Natural killer cell (primary cell): ENCODE results near the gene PNRC1. TPM values are rescaled to one million over a fixed set of nuclear protein-coding genes. Genes with fewer than 3 reads are reported as not detected.
"Not testable (repeated sequence)": the region's sequence is repeated elsewhere in the genome, so short reads cannot be mapped to it uniquely, and the experiment has no call there.

Experiments used
- ATAC-seq, 3 donors: fragments of 150-1000 bp in 2 of 3; fragments of 200-7000 bp in 1 of 3; cut with Tn5 transposase; 1 replicate in 1 of 3; 2 replicates in 2 of 3; pipeline ENCODE4 v1.10.0; 2021; ENCODE audit warnings: mild to moderate bottlenecking in 2 of 3, moderate library complexity in 2 of 3
- DNase-seq, 2 donors: peaks; one replicate each; pipeline versions ENCODE4 v3.0.0 to v3.0.0-alpha.2; 2013 to 2021; ENCODE audit warnings: mixed read lengths in 1 of 2
- H3K27ac ChIP-seq: one replicate; pipeline ENCODE4 v1.5.1; 2013; ENCODE audit warnings: mild to moderate bottlenecking, low read length
- H3K27me3 ChIP-seq: one replicate; pipeline ENCODE4 v1.6.1; 2013; ENCODE audit warnings: low read length; ENCODE audit not compliant: control insufficient read depth, insufficient read depth
- H3K36me3 ChIP-seq: one replicate; pipeline ENCODE4 v1.6.1; 2013; ENCODE audit warnings: low read length; ENCODE audit not compliant: control insufficient read depth, insufficient read depth
- H3K4me1 ChIP-seq: one replicate; pipeline ENCODE4 v1.6.1; 2013; ENCODE audit warnings: low read length; ENCODE audit not compliant: control insufficient read depth, insufficient read depth
- H3K4me3 ChIP-seq: one replicate; pipeline ENCODE4 v1.5.1; 2013; ENCODE audit warnings: low read length
- H3K9me3 ChIP-seq: one replicate; pipeline ENCODE4 v1.6.1; 2013; ENCODE audit warnings: low read length; ENCODE audit not compliant: control insufficient read depth, insufficient read depth
- H3K27ac Mint-ChIP-seq, 2 donors: one replicate each; pipeline ENCODE4 v1.8.0; 2022; ENCODE audit warnings: mild to moderate bottlenecking in 2 of 2, mixed read lengths in 2 of 2, moderate library complexity in 1 of 2
- H3K27me3 Mint-ChIP-seq, 2 donors: one replicate each; pipeline ENCODE4 v1.8.0; 2022; ENCODE audit warnings: low read depth in 2 of 2, mixed read lengths in 2 of 2
- H3K36me3 Mint-ChIP-seq: one replicate; pipeline ENCODE4 v1.8.0; 2022; ENCODE audit warnings: mixed read lengths
- H3K4me1 Mint-ChIP-seq, 2 donors: one replicate each; pipeline ENCODE4 v1.8.0; 2022; ENCODE audit warnings: mixed read lengths in 2 of 2
- H3K4me3 Mint-ChIP-seq: one replicate; pipeline ENCODE4 v1.8.0; 2022; ENCODE audit warnings: mild to moderate bottlenecking, moderate library complexity, mixed read lengths
- H3K9me3 Mint-ChIP-seq, 2 donors: one replicate each; pipeline ENCODE4 v1.8.0; 2022; ENCODE audit warnings: mixed read lengths in 2 of 2
- WGBS: methylation state at CpG from one replicate; pipeline ENCODE4 v1.1.7; 2013; ENCODE audit warnings: missing lambda C conversion rate; ENCODE audit not compliant: insufficient coverage; 5-methylcytosine and 5-hydroxymethylcytosine counted together
- intact Hi-C: fragments of 100-400 bp; cut with micrococcal nuclease; formaldehyde crosslinking; loops from one replicate; pipeline ENCODE4 v1.14.2; 2022
- total RNA-seq, 4 donors: library from RNA; stranded (reverse); fragments of 120-200 nt in 1 of 4; gene quantifications; one replicate each; pipeline versions ENCODE4 v1.2.3 to v1.2.4, GENCODE V29; 2013 to 2022
- TF ChIP-seq, protein P1 (sequence below): fragments of 200-600 bp; IDR thresholded peaks from one replicate; pipeline ENCODE4 v1.8.0; 2022; ENCODE audit warnings: antibody characterized with exemption

PNRC1 gene
- total RNA-seq, 3 donors from 2014 or later (not counting 1 experiment from before 2014, with no cell fraction given), result 695 to 970 (median 712) TPM

- peaks cover 14% of the 10 kb centered on the region for H3K36me3 Mint-ChIP-seq
- Histone ChIP-seq H3K27ac (no peak overlapping the region), H3K9me3 (peaks cover 14% of the 10 kb centered on the region), H3K36me3 (no peaks in the 10 kb centered on the region), H3K4me3 (no peak overlapping the region), H3K4me1 (peaks cover 3% of the 10 kb centered on the region), H3K27me3 (no peaks in the 10 kb centered on the region)
- intact Hi-C loops, result no loop called here
- H3K4me3 Mint-ChIP-seq, result no peak overlapping the region
- no peaks in the 10 kb centered on the region for H3K27me3 Mint-ChIP-seq
- H3K27ac Mint-ChIP-seq, result no peak overlapping the region
- peak in 2 of 3 donors; percentile 22 to 80 for ATAC-seq
- peak in 1 of 2 donors; percentile 9 for DNase-seq
- WGBS, result 88% methylated on average over 7 of the region's 7 CpGs
- H3K4me1 Mint-ChIP-seq, result peaks cover 0 to 5% of the 10 kb centered on the region in 2 donors
- TF ChIP-seq, protein P1, sequence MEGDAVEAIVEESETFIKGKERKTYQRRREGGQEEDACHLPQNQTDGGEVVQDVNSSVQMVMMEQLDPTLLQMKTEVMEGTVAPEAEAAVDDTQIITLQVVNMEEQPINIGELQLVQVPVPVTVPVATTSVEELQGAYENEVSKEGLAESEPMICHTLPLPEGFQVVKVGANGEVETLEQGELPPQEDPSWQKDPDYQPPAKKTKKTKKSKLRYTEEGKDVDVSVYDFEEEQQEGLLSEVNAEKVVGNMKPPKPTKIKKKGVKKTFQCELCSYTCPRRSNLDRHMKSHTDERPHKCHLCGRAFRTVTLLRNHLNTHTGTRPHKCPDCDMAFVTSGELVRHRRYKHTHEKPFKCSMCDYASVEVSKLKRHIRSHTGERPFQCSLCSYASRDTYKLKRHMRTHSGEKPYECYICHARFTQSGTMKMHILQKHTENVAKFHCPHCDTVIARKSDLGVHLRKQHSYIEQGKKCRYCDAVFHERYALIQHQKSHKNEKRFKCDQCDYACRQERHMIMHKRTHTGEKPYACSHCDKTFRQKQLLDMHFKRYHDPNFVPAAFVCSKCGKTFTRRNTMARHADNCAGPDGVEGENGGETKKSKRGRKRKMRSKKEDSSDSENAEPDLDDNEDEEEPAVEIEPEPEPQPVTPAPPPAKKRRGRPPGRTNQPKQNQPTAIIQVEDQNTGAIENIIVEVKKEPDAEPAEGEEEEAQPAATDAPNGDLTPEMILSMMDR, result no peak
- H3K9me3 Mint-ChIP-seq, result peaks cover 10% of the 10 kb centered on the region in 2 donors
These were observed 45.8 kb upstream of the PNRC1 start for GRCh38 chr6:89034586-89035251.

GRCh38 chr6:89035252-89036101 is 45.1 kb upstream of the PNRC1 start:
- peaks cover 14% of the 10 kb centered on the region for H3K9me3 ChIP-seq
- H3K4me1 Mint-ChIP-seq, result peaks cover 0 to 5% of the 10 kb centered on the region in 2 donors
- ATAC-seq (no peak), DNase-seq (no peak)
- no peak overlapping the region for H3K27ac ChIP-seq
- peaks cover 14% of the 10 kb centered on the region for H3K36me3 Mint-ChIP-seq
- H3K36me3 ChIP-seq, result no peaks in the 10 kb centered on the region
- H3K27me3 ChIP-seq, result no peaks in the 10 kb centered on the region
- H3K9me3 Mint-ChIP-seq, result peaks cover 10% of the 10 kb centered on the region in 2 donors
- peaks cover 3% of the 10 kb centered on the region for H3K4me1 ChIP-seq
- intact Hi-C loops, result no loop called here
- TF ChIP-seq, protein P1, result no peak
- H3K27ac Mint-ChIP-seq, result no peak overlapping the region
- no peak overlapping the region for H3K4me3 ChIP-seq
- H3K4me3 Mint-ChIP-seq, result no peak overlapping the region
- H3K27me3 Mint-ChIP-seq, result no peaks in the 10 kb centered on the region
- 87% methylated on average over 14 of the region's 14 CpGs for WGBS

DNA sequence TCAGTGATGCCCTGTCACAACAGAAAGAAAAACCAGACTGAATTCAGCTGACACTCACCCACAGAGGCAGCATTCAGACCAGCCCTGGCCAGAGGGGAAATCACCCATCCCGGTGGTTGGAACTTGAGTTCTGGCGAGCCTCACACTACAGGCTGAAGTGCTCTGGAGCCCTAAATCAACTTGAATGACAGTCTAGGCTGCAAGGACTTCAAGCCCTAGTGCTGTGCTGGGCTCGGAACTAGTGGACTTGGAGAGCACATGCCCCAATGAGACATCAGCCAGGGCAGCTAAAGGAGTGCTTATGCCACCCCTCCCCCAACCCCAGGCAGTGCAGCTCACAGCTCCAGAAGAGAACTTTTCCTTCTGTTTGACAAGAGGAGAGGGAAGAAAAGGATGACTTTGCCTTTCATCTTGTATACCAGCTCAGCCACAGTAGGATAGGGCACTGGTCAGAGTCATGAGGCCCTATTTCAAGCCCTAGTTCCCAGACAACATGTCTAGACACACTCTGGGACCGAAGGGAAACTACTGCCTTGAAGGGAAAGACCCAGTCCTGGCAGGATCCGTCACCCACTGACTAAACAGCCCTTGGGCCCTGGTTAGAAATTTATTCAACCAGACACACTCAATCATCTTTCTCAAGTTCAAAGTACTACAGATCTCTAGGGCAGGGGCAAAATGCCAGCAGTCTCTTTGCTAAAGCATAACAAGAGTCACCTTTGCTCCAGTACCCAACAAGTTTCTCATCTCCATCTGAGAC is 43.2 kb upstream of the PNRC1 start:
- WGBS, result 83% methylated on average over 5 of the region's 5 CpGs
- Histone ChIP-seq H3K4me1 (peaks cover 3% of the 10 kb centered on the region), H3K9me3 (peaks cover 14% of the 10 kb centered on the region), H3K27ac (no peak overlapping the region), H3K27me3 (no peaks in the 10 kb centered on the region), H3K4me3 (no peak overlapping the region), H3K36me3 (no peaks in the 10 kb centered on the region)
- intact Hi-C loops, result no loop called here
- TF ChIP-seq, protein P1, result no peak
- Mint-ChIP-seq H3K27ac (no peak overlapping the region), H3K4me1 (peaks cover 0 to 4% of the 10 kb centered on the region in 2 donors), H3K9me3 (peaks cover 10 to 13% of the 10 kb centered on the region in 2 donors), H3K27me3 (no peaks in the 10 kb centered on the region), H3K4me3 (no peak overlapping the region), H3K36me3 (peaks cover 14% of the 10 kb centered on the region)
- no peak for DNase-seq
- ATAC-seq, result no peak

DNA sequence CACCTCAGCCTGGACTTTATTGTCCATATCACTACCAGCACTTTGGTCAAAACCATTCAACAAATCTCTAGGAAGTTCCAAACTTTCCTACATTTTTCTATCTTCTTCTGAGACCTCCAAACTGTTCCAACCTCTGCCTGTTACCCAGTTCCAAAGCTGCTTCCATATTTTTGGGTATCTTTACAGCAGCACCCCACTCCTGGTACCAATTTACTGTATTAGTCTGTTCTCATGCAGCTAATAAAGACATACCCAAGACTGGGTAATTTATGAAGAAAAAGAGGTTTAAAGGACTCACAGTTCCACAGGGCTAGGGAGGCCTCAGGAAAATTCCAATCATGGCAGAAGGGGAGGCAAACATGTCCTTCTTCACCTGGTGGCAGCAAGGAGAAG is 42.7 kb upstream of the PNRC1 start:
- DNase-seq, ATAC-seq, H3K27ac Mint-ChIP-seq, H3K4me1 ChIP-seq, H3K36me3 ChIP-seq, H3K4me3 Mint-ChIP-seq, H3K27me3 Mint-ChIP-seq, H3K27ac ChIP-seq, H3K27me3 ChIP-seq, H3K4me1 Mint-ChIP-seq, intact Hi-C loops, H3K4me3 ChIP-seq: not testable (repeated sequence)
- peaks cover 14% of the 10 kb centered on the region for H3K9me3 ChIP-seq
- Mint-ChIP-seq H3K36me3 (peaks cover 14% of the 10 kb centered on the region), H3K9me3 (peaks cover 10 to 13% of the 10 kb centered on the region in 2 donors)
